ENCODE results near the gene IGSF21.

IGSF21 gene

DNA sequence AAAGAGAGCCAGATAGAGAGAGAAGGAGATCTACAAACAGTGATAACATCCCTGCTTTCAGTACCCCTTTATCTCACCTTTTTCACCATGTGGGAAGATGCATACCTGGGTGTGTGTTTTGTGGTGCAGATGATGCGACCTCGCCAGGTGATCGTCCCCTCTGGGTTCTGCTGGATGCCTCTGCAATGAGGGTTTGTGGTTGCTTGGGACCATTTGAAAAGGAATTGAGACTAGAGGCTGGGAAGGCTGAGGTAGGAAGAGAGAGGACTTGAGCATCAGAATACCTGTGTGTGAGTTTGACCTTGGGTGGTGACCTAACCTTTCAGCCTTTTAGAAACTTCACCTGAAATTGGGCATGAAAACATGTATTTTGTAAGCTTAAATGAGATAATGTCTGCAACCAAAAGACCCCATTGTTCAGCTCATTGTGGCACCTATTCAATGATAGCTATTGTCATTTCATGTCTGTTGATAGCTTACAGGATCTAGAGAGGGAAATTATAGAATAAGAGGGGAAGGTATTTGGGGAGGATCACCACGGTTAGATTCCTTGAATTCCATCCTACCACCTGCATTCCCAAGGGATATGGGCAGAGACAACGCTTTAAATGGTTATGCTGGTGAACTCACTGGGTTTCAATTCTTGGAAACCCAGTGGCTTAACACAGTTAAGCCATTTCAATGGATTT, 125.7 kb downstream of the IGSF21 start:
- DNase-seq: no peak

DNA sequence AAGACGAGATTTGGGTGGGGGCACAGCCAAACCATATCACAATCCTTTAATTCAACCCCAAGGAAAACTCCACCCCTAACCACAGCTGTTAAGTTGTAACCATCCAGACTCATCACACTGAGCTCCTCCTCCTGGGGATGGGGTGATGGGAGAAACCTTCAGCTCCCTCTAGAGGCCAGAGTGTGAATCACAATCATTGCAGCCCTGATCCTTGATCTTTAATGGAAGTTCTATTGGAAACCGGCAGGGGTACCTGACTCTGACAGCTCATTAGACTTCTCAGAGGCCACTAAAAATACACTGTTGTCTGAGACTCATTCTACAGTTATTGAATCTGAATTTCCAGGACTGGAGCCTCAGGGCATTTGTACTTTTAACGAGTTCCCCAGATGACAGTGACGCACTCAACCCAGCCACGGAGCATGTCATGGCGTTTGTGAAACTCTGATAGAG, 127.2 kb downstream of the IGSF21 start:
- DNase-seq: peak; percentile 16

DNA sequence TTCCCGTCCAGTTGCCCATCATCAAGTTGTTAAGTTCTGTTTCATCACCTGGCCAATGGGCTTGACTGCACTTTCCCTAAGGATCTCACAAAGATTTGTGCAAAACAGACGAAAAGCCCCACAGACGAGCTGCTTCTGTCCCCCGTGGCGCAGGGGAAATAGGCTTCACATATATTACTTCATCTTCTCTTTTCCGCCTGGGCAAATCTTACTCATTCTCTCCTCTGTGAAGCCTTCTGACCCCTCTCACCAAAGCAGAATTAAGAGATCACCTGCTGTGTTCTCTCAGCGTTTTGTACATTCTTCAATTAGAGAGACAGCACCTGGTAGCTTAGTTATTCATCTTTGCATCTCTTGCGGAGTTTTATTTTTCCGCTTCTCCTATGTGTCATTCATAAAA, 129.8 kb downstream of the IGSF21 start:
- no peak for DNase-seq

DNA sequence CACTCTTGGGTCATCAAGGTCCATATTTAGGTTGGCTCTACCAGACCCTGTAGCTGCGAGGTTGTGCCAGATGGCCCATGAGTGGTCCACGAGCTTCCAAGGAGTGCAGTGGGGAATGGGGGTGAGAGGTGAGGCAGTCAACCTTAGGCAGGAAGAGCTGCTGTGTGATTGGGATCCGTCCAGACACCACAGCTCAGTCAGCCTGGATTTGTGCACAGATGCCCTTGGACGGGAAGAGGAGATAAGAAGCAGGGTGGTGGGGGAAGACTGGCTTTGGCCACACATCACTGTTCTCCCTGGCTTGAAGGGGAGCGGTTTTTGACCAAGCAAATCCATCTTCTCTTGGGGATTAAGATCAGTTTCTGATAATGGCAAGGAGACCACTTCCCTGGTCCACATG, 130.6 kb downstream of the IGSF21 start:
- DNase-seq: no peak

DNA sequence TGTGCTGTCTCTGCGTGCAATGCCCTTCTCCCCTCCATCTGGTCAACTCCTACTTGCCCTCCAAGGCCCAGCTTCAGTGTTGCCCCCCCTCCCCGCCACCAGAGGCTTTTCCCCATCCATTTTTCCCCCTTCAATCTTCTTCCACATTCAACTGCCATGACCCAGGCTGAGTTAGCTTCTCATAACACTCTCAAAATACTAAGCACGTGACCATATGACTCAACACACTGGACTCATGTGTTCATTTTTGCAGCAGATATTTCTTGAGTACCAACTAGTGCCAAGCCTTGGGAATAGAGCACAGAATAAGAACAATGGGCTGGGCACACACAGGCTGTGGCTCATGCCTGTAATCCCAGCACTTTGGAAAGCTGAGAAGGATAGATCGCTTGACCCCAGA, 132.1 kb downstream of the IGSF21 start:
- peak; percentile 63 for DNase-seq

DNA sequence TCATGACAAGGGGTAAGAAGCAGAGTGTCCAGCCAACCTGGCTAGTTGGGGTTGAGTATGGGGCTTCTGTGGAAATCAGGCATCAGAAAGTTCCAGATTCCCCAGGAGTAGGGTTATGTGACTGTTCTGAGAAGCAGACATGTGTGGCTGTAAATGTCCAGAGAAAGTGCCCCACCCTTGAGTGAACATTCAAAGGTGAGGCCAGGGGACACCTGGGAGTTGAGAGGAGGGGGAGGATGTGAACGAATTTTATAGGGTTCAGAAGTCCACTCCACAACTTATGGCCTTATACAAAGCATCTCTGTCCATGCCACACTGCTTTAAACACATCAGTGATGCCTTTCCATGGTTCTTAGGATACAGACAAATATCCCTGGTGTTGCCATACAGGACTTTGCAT, 133.3 kb downstream of the IGSF21 start:
- DNase-seq: no peak

DNA sequence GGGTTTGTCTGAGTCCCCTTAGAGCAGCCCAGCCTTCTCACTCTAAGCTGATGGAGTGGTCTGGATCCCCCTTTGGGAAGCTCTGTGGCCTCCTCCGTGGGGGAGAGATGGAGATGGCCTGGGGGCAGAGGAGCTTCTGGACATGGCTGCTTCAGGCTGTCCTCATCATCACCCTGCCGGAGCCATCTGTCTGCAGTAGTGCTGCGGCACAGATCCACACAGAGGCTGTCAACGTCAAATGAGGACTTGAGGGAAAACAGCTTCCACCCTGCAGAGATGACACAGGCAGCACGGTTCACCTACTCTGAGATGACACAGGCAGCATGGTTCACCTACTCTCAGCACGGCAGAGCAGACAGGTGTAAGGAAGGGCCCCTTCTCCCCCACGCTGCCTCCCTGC, 134.3 kb downstream of the IGSF21 start:
- DNase-seq: no peak

DNA sequence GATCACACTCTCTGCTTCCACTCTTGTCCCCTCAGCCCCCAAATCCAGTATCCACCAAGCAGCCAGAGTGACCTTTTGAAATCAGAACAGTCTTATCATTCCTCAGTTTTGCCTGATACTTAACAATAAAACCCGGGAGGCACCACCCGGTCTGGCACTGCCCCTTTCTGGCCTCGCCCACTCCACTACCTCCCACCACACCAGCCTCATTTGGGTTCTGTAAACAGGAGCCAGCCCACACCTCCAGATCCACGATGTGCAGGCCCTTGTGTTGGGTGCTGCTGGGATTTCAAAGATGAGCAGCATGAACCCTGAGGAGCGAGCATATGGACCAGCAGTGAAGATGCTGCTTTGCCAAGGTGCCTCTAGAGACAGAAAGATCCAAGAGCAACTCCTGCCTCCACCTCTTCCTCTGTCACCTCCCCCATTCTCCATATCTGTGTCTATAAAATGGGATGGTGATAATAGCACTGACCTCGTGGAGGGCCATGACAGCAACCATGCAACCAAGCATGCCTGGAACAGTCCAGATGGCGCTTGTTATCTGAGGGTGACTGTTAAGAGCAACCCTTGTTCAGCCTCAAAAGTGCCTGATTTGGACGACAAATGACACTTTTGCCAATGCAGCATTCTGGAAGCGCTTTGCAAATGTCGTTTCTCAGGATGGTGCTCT, 136.0 kb downstream of the IGSF21 start:
- no peak for DNase-seq

DNA sequence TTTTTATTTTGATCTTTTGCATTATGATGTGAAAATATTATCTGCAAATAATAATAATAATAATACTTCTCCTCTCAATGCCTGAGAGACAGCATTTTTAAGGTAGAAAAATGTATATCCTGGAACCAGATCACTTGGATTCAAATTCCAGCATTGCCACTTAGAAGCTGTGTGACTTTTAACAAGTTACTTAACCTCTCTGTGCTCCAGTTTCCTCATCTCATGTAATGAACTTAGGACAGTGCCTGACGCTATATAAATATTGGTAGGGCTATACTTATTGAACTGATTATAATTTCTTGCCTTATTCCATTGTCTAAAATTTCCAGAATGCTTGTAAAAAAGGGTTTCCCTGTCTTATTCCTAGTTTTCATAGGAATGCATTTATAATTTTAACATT, 137.2 kb downstream of the IGSF21 start:
- DNase-seq: no peak

DNA sequence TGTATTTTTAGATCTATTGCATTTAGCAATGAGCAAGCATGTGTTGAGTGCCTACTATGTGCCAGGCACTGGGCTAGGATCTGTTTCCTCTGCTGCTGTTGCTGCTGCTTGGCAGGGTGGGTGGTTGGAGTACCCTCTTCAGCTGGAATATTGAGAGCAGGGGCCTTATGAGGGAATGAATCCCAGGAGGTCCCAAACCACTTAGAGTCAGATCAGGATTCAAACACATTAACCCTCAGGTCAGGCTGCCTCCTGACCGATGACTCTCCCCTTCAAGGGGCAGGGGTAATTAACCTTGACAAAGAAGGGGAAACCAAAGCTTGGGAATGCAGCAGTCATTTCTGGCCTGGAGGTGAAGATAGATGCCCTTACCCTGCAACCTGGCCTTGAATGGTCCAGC, 138.0 kb downstream of the IGSF21 start:
- DNase-seq: no peak

DNA sequence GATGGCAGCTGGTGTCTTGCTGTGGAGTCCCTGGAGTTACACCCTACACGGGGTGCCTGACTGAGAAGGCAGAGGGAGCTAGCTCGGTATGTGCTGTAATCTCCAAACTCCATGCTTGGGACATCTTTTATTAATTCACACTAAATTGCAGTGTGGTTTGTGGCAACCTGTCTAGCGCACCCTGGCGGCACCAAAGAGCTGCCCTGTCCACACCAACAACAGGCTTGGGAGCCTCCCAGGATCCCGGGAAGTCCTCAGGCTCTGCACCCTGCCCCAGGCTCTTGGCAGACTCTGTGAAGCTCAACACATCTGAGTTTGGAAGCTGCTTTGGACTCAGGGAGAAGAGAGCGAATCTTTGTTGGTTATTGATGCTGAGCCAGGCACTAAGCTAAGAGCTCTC, 138.9 kb downstream of the IGSF21 start:
- DNase-seq: no peak

DNA sequence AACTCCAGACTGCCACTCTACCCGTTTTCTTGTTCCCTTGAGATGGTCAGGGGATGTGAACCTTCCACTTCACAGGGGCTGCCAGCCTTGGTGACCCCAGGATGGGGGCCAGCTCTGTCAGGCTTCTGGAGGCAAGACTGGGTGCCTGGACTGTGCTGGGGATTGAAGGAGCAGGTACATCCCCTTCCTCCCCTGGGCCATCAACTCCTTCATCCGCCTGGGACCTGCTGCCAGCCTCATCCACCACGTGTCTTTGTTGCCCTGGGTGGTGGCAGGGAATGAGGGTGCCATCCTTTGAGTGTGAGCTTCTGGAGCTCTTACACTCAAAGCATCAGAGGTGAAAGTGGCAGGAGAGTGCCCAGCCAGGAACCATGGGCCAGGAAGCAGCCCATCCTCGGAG, 139.6 kb downstream of the IGSF21 start:
- no peak for DNase-seq

DNA sequence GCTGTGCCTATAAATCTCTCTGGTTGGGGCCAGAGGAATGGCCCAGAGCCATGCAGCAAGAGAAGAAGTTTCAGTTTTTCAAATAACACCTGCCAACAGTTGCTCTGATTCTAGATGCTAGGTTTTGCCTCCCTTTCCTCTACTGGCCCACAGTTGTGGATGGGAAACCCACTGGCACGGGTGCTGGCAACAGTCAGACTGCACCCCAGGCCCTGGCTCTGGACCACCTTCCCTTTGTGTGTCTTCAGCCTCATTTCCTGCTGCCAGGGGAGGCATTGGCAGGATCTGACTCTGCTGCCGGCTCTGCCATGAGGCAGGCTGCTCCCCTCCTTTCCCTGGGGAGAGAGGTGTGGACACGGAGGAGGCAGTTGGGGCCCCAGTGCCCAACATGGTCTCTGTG, 142.0 kb downstream of the IGSF21 start:
- DNase-seq: no peak

DNA sequence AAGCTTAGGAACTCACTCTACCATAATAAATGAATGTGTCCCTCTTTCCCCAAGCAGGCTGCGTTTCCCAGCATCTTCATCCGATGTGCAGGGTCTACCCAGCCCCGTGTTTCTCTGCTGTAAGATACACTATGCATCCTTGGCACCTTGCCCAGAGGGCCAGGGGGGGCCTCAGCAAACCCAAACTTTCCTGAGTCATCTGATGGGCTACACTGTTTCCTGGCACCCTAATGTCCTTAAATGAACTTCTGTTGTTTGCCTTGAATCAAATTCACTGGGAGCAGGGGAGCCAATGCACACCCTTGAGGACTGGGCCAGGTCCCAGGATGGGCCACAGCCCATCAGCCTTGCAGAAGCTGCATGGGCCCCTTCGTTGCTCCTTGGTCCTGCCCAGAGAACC, 145.5 kb downstream of the IGSF21 start:
- DNase-seq: no peak

DNA sequence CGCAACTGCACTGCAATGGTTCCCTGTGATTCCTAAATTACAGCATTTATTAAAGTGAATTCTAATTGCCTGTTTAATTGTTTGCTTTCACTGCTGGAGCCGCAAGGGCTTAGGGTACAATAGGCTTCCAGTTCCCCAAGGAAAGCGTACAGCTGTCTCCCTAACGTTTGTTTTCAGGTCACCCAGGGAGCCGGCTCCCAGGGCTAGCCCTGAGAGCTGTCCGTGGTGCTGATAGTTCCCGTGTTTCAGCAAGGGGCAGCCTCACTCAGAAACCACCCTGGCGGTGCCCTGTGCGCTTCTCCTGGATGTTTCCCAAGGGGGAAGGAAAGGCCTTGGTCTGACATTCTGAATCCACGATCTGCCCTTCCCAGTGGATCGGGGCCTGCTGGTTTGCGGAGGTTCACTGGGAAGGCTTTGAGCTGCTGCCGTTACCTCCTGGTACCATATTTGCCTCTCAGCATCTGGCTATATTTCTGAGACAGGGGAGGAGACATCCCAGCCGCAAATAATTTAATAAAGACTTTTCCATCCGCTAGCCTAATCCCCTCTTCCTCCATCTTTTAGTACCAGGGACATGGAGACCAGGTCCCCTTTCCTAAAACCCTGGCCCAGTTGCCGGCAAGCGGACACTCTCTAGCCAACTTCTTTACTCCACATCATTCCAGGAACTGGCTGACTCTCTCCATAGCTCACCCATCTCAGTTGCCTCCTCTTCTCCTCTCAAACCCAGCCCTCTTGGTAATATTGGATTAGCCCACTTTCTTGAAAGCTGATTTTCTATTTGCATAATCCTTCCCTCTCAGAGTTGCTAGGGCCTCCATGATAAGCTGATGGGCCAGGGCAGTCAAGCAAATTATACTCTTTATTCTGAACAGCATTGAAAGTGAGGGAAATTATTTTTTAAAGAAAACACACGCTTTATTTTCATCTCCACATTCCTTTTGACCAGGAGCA, 149.0 kb downstream of the IGSF21 start:
- DNase-seq: no peak

DNA sequence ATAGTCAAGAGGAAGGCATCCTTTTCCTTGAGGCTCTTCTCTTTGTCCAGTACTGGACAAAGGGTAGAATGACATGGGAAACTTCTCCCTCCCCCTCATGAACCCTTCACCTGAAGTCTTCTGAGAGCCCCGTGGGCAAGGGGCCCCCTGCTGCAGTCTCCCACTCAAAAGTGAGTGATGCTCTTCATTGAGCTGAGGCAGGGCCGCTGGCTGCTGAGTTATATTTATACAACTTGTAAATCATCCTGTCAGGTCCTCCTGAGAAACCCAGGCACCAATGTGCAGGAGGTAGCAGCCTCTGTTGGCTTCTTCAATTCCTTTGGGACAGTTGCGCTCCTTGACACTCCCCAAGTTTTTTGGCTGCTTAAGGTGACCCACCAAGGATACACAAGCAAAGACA, 150.2 kb downstream of the IGSF21 start:
- no peak for DNase-seq

DNA sequence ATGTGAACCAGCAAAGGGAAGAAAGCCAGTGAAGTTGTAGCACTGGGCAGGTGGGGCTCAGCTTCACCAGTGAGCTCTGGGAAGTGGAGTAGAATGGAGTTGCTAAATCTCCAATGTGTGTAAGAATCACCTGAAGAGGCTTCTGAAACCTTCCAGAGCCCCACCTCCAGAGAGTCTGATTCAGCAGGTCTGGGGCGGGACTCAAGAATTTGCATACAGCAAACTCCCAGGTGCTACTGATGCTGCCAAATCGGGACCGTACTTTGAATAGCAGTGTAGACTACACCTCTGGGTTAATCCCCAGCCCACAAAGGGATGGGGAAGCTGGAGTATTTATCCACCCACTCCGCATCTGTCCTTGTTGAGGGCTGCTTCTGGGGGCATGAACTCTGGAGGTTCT, 154.3 kb downstream of the IGSF21 start:
- DNase-seq: no peak

DNA sequence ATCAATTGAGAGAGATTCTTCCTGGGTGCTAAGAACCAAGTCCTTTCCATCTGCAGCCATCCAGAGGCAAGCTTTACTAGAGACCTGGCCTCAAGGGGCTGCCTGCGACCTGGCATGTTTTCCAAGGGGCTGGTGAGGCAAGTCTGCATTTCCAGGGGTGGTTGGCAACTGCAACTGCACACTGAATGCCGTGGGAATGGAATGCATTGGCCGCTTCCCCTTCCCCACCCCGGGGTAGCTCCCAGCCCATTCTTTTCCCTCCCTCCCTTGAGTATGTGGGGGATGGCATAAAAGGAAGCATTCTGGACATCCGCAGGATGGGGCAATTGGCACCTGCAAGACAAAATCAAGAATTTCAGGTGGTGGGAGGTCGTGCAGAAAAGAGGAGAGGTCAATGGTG, 155.1 kb downstream of the IGSF21 start:
- DNase-seq: no peak

DNA sequence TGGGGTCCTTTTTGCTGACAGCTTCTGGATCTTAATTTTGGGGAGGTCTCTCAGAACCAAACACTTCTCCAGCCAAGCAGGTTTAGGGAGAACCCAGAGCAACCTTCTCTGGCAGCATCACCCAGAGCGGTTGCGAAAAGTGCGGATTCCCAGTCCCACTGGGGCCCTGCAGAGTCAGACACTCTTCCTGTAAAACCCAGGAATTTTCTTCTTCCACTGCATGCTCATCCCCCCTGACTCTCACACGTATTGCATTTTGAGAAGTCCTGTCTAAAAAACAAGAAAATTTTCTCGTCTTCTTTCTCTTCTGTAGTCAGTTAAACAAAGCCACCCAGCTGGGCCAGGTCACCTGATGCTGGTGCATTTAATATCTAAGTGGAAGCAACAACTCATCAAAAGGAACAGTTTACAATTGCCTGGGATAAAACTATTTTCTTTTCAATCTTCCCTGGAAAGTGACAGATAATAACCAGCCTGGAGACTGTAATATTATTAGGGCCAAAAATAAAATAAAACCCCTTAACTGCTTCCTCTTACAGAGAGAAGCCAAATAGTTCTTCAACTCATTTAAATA, 156.0 kb downstream of the IGSF21 start:
- DNase-seq: no peak

DNA sequence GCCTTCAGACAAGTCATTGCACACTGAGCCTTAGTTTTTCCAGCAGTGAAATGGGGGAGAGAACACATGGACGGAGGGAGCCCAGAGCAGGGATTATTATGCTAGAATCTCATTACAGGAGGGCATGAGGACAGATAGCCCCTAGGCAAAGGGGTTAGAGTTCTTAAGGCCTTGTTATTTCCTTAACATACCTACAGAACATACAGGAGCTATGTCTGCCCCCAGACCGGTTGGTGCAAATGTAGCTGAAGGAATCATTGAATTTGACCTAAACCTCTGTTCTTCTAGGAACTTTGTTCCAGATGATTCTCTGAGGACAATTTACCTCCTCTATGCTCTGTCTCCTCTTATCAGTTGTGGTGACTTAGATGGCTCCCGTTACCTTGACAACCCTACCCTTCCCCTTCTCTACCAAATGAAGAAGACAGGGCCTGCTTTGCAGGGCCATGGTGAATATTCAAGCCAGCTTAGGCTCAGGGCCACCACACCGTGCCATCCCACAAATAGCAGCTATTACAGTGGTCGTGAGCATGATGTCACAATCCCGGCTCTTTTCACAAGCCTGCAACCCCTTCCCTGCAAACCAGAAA, 156.9 kb downstream of the IGSF21 start:
- DNase-seq: no peak

DNA sequence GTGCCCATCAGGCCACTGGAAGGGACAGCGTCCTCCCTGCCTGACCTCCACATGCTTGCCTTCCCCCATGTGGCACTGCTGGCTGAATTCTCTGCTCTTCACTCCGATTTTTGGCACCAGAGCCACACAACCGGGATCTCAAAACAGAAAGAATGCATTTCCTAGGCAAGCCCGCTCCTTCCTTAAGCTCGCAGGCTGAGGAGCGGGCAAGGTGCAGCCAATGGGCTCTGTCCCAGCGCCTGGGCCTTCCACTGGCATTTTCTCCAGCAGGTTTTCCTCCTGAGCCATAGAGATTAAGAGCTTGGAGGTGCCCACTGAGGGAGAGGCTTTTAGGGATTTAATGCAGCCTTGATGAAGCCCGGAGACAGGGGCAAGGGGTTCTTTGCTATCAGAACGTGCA, 158.0 kb downstream of the IGSF21 start:
- no peak for DNase-seq

DNA sequence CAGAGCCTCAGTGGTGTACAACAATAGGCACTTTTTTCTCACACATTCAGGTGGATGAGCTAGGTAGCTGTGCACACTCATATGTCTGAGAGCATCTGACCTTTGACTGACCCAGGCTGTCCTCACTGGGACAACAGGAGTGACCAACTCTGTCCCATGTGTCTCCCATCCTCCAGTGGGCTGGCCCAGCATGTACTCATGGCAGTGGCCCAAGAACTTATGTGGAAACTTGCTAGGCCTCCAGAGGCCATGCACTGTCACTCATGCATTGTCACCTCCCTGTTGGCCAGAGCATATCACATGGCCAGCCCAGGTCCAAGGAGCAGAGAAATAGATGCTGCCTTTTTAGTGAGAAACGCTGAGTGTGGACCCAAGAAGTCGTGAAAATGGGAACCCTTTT, 158.8 kb downstream of the IGSF21 start:
- DNase-seq: no peak

DNA sequence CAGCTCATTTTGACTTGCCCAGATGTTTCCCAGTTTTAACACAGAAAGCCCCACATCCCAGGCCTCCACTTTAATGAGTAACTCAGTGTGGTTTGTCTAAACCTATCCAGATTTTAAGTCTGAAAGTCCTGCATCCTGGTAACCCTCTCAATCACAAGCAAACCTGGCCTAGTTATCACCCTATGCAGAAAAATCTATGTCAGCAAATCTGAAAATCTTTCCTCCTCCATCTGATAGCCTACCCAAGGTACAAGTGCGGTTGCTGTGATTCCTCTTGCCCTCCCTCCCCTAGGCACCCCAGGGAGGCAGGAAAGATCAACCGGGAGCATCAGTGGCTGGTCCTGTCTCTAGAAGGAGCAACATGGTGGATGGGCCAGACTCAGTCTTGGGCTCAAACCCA, 163.7 kb downstream of the IGSF21 start:
- DNase-seq: no peak
